Activated T-cell treated with anti-CD3 and anti-CD28 coated beads for 24 hours (primary cell): ENCODE measurements around the gene SERGEF.

ENCODE experiments used
- DNase-seq: peaks from one replicate; pipeline ENCODE4 v3.0.0-alpha.2; 2020; ENCODE audit warnings: low read depth

SERGEF gene

DNA sequence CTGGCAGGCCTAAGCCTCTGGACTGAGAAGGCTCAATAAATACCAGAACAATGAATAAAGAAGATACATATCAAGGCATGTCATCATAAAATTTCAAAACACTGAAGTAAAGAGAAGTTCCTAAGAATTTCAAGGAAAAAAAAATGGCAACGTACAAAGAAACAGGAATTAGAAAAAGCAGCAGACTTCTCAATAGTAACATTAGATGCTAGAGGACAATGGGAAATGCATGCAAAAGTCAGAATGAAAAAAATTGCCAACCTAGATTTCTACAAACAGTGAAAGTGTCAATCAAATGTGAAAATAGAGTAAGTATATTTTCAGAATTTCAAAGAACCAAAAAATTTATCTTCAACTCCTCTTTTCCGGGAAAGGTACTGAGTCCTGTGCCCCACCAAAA lies 153.3 kb downstream of the SERGEF start:
- no peak for DNase-seq

DNA sequence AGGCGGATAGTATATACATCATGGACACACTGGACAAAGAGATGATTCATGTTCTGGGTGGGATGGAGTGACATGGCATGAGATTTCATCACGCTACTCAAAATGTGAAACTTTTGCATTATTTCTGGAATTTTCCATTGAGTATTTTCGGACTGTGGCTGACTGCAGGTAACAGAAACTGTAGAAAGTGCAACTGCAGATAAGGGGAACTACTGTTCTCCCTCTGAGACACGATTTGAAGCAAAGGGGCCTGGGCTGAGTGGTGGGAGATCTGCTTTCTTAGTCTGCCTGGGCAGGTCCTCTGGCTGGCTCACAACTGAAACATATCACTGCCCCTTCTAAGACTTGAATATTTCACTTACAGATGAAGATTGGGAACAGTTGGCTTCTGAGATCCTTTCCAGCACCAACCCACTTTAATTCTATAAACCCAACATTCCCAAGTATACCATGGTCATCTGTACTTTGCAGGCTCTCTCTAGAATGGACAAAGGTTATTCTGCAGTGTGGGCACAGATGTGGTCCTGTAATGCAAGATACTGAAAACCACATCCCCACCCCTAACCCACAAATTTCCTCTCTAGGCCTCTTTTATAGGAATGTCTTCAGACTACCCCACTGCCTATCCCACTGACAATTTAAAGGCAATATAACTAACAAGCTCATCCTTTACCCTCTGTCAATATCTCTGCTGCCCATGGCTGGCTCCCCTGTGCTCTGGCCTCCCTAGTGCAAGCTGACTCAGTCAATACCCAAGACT lies 157.1 kb downstream of the SERGEF start:
- no peak for DNase-seq

DNA sequence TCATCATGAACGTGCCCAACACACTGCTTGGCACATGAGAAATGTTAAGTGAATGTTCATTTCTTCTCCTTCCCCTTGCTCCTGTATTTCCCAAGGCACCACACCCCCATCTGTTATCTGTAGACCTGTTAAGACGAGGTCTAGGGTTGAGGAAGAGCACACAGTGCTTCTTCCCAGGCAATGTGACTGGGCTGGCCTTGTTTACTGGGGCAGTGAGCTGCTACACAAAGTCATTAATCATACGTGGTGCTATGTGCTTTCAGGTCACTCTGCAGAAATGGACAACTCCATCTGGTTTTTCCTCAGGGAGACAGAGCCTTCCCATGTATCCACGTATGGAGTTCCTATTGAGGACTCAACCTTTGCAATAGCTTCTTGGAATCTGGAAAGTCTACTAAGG lies 159.6 kb downstream of the SERGEF start:
- DNase-seq, result no peak

DNA sequence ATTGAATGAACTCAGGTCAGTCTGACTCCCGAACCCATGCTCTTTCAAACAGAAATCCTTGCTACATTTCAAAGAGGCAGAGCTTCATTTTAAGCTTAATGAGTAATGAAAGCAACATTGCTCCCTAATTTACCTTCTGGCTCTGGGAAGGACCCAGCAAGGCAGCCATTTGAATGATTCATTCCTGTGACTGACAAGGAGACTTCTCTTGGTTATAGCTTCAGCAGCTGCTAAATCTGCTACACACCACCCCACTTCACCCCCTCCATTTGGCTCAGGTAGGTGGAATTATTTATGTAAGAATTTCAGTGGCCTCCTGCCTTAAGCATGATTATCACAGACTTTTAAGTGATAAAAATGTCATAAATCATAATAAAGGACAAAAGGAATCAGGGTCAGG lies 160.6 kb downstream of the SERGEF start:
- DNase-seq, result no peak

DNA sequence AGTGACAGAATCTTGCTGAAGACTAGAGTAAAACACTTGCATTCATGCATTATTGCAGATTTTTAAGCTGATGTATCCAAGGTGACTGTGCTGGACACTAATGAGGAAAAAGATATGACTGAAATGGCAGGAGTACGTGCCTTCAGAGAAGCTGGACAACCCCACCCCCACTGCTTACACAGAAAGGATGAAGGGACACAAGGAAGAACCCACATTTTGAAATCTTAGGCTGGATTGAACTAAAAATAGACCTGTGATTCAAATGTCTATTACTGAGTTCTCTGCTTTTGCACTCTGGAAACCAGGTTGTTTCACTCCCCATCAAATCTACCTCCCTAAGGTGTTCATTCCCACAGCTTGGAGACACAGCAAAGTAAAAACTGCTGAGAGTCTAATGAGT lies 161.2 kb downstream of the SERGEF start:
- no peak for DNase-seq

DNA sequence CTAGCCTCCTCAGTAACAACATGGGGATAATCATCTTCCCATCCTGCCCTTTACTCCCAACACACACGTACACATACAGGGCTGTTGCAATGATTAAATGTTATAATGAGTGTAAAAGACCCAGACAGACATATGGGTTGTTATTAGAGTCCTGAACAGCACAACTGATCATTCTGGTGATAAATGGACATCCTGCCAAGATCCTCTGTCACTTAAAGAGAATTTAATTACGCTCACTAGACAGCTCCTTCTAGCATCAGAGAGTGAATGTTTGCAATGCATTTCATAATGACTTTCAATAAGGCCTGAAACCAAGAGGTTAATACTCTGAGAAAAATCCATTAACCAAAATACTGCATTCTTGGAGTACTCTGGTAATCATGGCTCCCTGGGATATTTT lies 162.5 kb downstream of the SERGEF start:
- no peak for DNase-seq

DNA sequence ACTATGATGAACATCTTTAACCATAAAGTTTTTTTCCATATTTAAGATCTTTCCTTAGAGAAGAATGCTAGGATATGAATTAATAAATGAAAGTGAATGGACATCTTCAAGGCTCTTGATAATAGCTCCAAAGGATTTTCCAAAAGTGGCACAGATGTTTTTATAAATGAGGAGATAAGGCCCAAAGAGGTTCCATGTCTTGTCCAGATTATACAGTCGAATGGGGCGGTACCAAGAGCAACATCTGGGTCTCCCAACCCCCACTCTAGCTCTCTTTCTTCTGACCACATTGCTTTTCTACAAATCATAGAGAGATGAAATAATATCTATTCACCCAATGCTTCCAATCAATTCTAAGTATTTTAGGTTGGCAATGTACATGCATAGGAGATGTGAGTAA lies 164.1 kb downstream of the SERGEF start:
- no peak for DNase-seq

DNA sequence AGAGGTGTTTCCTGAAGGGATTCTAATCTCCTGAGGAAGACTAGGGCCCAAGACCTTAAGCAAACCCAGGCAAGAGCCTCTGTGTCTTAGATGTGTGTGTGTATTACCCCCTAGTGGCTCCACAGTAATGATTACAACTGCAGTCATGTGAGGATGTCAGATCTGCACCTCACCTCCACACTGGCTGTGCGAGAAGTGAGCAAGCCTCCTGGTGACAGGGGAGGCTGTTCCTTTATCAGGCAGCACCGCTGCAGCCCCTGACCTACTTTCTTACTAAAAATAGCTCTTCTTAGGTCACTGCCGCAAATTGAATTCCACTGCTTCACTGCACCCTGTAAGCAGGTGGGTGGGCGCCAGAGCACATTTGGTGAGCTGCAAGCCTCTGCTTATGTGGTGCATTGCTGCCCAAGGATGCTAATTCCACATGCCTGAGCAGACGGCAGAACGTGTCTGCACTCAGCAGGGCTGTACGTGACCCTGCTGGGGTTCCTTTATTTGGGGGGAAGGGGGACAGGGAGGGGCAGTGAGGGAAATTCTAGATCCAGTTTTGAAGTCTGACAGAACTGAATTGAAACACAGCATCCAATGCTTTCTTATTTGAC lies 165.9 kb downstream of the SERGEF start:
- DNase-seq, result no peak

DNA sequence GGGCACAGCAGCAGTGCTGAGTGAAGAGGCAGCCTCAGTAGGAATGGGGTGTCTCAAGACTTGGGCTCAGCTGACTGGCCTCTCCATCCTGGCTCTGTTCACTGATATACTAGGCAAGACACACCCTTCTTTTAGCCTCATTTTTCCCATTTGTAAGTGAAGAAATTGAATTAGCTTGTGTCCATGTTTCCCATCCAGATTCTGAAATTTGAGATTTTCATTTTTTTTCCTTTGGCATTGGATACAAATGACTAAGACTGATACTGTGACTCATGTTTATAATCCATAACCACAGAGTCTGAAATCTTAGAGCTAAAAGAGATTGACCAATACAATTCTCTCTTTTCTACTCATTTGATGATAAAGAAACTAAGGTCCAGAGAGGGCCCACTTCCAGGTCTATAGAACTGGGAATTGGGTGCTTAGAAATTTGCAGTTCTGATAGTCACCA lies 167.4 kb downstream of the SERGEF start:
- DNase-seq, result no peak

DNA sequence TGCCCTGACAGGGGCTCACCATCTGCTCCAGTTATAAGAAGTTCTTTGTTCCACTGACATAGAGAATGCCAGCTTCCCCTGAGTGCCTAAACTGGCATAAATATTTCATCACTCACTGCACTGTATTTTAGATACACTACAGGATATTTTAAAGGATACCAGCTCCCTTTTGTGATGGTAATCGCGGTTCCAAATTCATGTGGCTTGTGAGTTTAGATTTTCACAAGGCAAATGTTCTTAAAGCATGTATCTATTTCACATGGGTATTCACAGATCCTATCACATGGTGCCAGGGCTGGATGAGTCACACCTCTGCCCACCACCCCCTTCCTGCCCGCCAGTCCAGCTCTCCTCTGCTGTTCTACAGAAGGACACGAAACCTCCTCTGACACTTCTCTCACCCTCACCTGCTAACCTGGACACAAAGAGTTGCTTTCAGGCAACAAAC lies 172.7 kb downstream of the SERGEF start:
- DNase-seq, result no peak

DNA sequence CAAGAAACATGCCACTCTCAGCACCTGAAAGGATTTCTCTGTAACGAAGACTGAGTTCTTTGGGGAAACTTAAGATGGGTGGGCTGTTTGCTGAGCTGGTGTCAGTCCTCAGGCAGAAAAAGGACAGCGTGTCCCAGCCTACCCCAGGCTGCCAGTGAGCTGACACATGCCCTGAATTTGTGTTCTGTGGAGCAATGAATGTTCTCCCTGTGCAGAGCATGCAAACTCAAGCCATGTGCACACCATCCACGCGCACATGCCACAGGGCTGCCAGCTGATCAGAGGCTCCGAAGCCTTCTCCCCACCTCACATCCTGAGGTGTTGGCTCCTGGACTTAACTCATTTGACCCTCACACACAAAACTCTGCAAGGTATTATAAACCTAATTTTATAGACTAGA lies 173.4 kb downstream of the SERGEF start:
- no peak for DNase-seq

DNA sequence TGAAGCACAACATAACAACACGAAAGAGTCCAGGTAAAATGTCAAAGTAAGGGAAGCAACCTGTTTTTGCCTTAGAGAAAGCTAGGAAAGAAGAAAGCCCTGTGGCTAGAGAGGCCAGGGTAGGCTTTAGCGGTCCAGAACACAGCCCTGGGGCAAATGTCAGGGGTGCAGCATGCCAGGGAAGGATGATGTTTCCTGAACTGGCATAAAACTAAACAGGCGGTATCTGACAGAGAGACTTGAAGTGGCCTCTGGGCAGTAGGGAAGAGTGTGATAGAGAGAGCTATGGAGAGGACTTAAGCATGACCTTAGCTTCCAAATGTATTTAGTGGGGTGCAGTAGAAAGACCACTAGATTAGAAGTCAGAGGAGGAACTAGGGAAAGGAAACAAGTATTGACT lies 174.7 kb downstream of the SERGEF start:
- DNase-seq, result no peak

DNA sequence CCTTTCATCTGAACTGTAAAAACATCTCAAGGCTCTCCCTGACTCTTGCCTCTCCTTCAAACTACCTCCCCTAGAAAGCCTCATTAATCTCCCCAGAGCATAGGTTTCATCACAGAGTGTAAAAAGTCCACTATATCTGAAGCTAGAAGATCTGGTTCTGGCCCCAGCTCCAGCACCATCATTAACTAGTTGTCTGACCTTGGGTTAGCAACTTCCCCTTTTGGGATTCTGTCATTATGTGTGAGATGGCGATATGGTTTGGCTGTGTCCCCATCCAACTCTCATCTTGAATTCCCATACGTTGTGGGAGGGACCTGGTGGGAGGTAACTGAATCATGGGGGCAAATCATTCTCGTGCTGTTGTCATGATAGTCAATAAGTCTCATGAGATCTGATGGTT lies 181.0 kb downstream of the SERGEF start:
- no peak for DNase-seq

DNA sequence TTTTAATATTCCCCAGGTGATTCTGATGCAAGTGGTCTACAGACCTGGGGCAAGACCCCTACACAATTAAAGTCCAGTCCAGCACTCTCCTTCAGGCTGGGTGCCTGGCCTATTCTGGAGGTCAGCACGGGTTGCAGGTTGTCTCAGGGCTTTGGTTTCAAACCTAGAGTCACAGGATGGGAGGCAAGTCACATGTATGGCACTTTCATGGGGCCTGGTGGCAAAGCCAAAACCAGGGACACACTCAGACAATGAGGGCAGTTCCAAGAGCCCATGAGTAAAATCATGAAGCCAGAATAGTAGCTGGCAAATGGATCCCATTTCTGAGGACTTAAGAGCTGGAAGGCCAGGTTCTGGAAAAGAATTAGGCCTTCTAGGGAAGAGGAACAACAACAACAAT lies 181.6 kb downstream of the SERGEF start:
- no peak for DNase-seq

DNA sequence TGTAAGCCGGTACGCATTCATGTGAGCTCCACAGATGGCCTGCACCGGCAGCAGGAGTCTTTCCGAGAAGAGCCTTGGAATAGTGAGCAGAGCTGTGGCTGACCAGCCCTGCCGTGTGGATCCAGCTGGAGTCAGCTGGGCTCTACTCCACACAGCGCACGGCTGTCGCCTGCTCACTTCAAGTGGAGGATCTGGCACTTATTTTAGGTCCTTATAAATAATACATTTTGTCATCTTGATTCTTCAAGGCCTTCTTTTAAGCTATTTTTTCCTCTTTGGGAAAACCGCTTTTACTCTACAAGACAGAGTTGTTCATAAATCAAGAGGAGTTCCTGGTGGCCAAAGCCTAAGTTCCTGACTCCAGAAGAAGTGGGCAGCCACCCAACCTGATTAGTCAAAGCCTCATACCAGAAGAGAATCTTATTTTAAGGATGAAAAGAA lies 184.5 kb downstream of the SERGEF start:
- no peak for DNase-seq

DNA sequence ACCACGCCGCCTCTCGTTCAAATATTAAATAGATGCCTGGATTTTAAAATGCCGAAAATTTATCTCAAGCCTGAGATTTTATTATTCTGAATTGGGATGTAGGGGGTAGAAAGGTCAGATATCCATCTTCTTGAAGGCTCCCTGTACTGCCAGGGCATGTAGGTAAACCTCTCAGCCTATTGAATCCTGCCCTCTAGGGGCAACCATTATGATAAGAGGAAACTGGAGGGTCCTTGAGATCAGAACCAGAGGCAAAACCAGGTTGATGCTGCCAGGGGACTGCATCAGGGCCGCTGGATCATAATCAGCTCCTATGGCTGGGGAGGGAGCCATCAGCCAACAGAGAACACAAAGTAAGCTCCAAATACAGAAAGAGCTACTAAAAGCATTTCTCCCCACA lies 185.8 kb downstream of the SERGEF start:
- DNase-seq, result no peak

DNA sequence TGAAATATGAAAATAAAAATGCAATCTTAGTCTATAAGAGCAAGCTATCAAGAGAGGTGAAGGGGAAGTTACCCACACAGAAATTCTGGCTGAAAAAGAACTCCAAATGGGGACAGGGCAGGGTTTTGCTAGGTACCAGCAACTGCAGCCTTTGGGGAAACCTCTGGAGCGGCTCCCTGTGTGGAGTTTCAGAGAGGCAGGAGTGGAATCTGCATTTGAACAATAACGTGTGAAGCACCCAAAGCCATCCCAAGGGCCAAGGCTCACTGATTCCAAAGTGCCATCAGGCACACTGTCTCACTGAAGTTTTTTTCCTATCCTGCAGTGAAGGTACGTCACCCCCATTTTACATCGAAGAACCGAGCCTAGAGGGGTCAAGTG lies 190.5 kb downstream of the SERGEF start:
- DNase-seq, result no peak

DNA sequence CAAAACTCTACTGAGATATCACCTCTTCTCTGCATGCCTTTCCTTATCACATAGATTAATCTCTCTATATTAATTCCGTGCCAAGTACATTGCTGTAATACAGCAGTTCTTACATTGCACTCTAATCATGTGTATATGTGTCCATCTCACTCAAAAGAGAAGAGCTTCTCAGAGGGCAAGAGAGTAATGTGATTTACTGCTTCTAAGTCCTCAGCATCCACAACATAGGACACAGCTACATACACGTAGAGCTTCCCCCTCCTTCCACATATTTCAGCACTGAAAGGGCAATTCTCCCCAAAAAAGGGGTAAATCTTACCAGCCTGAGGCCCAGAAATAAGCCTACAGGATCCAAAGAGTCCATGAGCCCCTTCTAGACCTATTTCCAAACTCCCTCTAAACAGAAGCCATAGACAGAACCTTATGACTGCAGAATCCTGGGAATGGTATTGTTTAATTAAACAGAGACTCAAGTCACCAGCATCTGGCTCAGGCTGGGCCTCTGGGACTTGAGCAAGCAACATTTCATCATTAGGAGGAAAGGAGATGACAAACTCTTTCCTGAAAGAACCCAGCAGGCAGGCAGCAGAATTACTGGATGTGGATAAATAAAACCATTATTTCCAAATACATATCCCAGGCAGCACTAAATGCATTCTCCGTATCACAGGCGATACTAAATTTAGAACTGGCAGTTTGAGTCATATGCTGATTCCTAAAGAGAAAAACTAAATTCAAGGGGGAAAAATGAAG lies 191.0 kb downstream of the SERGEF start:
- DNase-seq, result no peak

DNA sequence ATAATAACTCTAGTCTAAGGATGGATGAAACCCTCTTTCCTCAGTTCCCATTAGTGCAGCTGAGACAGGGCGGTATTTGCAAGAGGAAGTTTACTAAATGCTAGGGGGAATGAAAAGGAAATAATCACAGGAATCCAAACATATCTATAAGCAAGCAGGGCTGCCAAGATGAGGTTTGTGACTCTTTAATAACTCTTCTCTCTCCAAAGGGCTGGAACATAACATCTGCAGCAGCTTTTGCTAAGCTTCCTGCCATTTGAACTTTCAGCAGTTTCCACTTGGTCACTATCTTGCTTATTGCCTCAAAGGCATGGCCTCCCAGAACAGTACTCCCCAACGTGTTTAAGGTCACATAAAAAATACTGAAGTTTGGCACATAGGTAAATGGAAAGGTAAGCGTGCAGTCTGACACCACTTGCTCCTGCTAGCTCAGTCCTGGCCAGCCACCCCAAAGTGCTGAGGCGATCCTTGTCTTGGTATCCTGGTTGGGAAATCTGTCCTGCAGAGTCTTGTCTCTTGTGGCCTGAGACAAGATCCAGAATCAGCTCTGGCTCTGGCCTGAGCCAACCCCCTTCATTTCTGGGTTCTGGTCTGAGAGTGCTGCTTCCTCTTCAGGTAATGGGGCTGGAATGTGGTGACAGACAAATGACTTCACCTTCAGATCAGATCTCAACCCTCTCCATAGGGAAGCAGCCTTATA lies 196.5 kb downstream of the SERGEF start:
- DNase-seq, result no peak

DNA sequence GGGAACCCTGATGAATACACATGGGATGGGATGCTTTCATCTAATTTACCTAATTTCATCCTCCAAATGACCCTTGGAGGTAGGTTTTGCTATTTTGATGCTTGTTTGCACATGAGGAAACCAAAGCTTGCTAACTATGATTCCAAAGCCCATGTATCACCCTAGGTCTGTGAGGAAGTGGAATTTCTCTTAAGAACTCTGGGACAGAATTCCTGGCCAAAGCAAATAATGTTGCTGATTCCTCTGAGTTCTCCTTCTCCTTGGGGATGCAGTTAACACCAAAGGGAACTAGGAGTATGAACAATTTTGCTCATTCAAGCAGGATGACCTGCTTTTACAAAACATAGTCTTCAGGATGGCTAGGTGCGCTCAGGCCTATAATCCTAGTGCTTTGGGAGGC lies 198.3 kb downstream of the SERGEF start:
- no peak for DNase-seq

DNA sequence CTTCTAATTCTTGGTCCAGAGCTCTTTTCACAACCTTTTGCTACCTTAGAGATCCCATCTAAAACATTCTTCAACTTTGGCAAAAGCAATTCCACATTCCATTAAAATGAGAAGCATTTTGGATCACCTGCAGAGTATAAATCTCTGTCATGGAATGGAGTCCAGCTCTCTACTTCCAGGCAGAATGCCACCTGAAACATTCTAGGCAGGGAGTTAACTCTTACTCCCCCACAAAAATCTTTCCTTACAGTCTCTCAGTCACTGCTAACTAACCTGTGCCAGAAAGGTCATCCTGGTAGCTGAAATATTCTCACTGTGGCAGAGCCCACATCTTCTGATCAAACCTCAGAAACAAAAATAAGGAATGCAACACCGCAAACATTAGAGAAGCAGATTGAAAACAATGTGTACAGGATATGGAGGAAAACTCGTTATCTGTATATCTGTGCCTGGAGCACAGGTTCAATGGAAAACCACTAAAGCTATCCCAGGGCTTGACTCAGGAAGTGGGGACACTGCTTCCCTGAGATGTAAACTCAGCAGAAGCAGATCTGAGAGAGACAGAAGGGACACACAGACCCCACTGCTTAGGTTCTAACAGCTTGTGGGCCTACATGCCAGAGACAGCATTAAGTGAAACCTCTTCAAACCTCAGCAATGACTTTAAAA lies 199.3 kb downstream of the SERGEF start:
- no peak for DNase-seq

DNA sequence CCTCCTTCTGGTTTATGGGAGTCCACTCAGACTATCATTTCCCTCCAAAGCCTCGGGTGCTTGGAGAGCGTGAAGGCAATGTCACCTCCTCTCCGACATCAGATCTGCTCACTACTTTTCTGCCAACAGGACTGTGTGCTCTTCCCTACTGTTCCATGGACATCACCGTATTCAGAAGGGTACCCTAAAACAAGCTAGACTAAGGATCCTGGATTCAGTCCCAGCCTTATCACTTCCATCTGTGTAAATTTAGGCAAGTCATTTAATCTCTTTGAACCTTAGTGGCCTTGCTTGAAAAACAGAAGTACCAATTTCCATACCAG lies 200.0 kb downstream of the SERGEF start:
- DNase-seq, result no peak
